HEK293 (cell line): ENCODE measurements around the gene GTF2IRD1.

ENCODE experiments used
- EGR2 ChIP-seq: fragments of 450-650 bp; formaldehyde crosslinking; IDR thresholded peaks from 2 replicates; pipeline ENCODE4 v1.5.1; 2016; ENCODE audit warnings: low read depth, missing biosample characterization, missing genetic modification characterization
- GLIS1 ChIP-seq: fragments of 450-650 bp; formaldehyde crosslinking; IDR thresholded peaks from 2 replicates; pipeline ENCODE4 v1.5.1; 2016; ENCODE audit warnings: missing biosample characterization, missing genetic modification characterization
- KLF17 ChIP-seq: fragments of 450-650 bp; formaldehyde crosslinking; IDR thresholded peaks from 2 replicates; pipeline ENCODE4 v1.5.1; 2016; ENCODE audit warnings: missing biosample characterization, missing genetic modification characterization
- KLF8 ChIP-seq: fragments of 450-650 bp; formaldehyde crosslinking; IDR thresholded peaks from 2 replicates; pipeline ENCODE4 v1.5.1; 2016; ENCODE audit warnings: missing biosample characterization, missing genetic modification characterization
- PRDM1 ChIP-seq: fragments of 450-650 bp; formaldehyde crosslinking; IDR thresholded peaks from 2 replicates; pipeline ENCODE4; 2016; ENCODE audit warnings: missing biosample characterization, missing genetic modification characterization
- SALL2 ChIP-seq: fragments of 450-650 bp; formaldehyde crosslinking; IDR thresholded peaks from 2 replicates; pipeline ENCODE4 v1.5.0; 2017; ENCODE audit warnings: missing biosample characterization, mild to moderate bottlenecking, missing genetic modification characterization, borderline replicate concordance
- SP7 ChIP-seq: fragments of 450-650 bp; formaldehyde crosslinking; IDR thresholded peaks from 2 replicates; pipeline ENCODE4 v1.5.1; 2016; ENCODE audit warnings: missing biosample characterization, missing genetic modification characterization
- TCF7L2 ChIP-seq: IDR thresholded peaks from 2 replicates; pipeline ENCODE4 v1.6.1; 2011; ENCODE audit warnings: low read depth, mild to moderate bottlenecking, inconsistent platforms, low read length, moderate library complexity, borderline replicate concordance
- ZFHX2 ChIP-seq: fragments of 450-650 bp; formaldehyde crosslinking; conservative IDR thresholded peaks from 2 replicates; pipeline ENCODE4 v1.5.1; 2016; ENCODE audit warnings: missing biosample characterization, missing genetic modification characterization
- ZIC2 ChIP-seq: fragments of 450-650 bp; formaldehyde crosslinking; IDR thresholded peaks from 2 replicates; pipeline ENCODE4 v1.5.1; 2016; ENCODE audit warnings: missing biosample characterization, missing genetic modification characterization
- ZNF121 ChIP-seq: fragments of 450-650 bp; formaldehyde crosslinking; IDR thresholded peaks from 2 replicates; pipeline ENCODE4 v1.5.1; 2016; ENCODE audit warnings: missing biosample characterization, missing genetic modification characterization
- ZNF132 ChIP-seq: fragments of 450-650 bp; formaldehyde crosslinking; IDR thresholded peaks from 2 replicates; pipeline ENCODE4 v1.5.1; 2017; ENCODE audit warnings: missing biosample characterization, missing genetic modification characterization, borderline replicate concordance
- ZNF26 ChIP-seq: fragments of 450-650 bp; formaldehyde crosslinking; IDR thresholded peaks from 2 replicates; pipeline ENCODE4 v1.5.1; 2016; ENCODE audit warnings: missing biosample characterization, missing genetic modification characterization
- ZNF335 ChIP-seq: fragments of 450-650 bp; formaldehyde crosslinking; conservative IDR thresholded peaks from 2 replicates; pipeline ENCODE4 v1.5.1; 2016; ENCODE audit warnings: missing biosample characterization, missing genetic modification characterization
- ZNF514 ChIP-seq: fragments of 450-650 bp; formaldehyde crosslinking; IDR thresholded peaks from 2 replicates; pipeline ENCODE4 v1.5.1; 2016; ENCODE audit warnings: missing biosample characterization, missing genetic modification characterization
- ZNF571 ChIP-seq: fragments of 450-650 bp; formaldehyde crosslinking; IDR thresholded peaks from 2 replicates; pipeline ENCODE4 v1.5.0; 2017; ENCODE audit warnings: missing biosample characterization, missing genetic modification characterization
- ZNF624 ChIP-seq: fragments of 450-650 bp; formaldehyde crosslinking; IDR thresholded peaks from 2 replicates; pipeline ENCODE4 v1.5.1; 2017; ENCODE audit warnings: missing biosample characterization, missing genetic modification characterization
- ZNF626 ChIP-seq: fragments of 450-650 bp; sonication (Bioruptor Pico); formaldehyde crosslinking; IDR thresholded peaks from 2 replicates; pipeline ENCODE4 v1.5.1; 2018; ENCODE audit warnings: missing biosample characterization, missing genetic modification characterization, inconsistent platforms
- ZNF677 ChIP-seq: fragments of 450-650 bp; IDR thresholded peaks from 2 replicates; pipeline ENCODE4 v1.5.0; 2018; ENCODE audit warnings: missing biosample characterization, mild to moderate bottlenecking, missing genetic modification characterization, moderate library complexity
- ZNF701 ChIP-seq: fragments of 450-650 bp; formaldehyde crosslinking; IDR thresholded peaks from 2 replicates; pipeline ENCODE4 v1.5.1; 2016; ENCODE audit warnings: missing biosample characterization, missing genetic modification characterization
- ZNF76 ChIP-seq: fragments of 450-650 bp; formaldehyde crosslinking; IDR thresholded peaks from 2 replicates; pipeline ENCODE4; 2016; ENCODE audit warnings: low read depth, missing biosample characterization, missing genetic modification characterization, borderline replicate concordance
- ZNF843 ChIP-seq: fragments of 450-650 bp; formaldehyde crosslinking; IDR thresholded peaks from 2 replicates; pipeline ENCODE4 v1.5.1; 2016; ENCODE audit warnings: missing biosample characterization, missing genetic modification characterization
- ZXDB ChIP-seq: fragments of 450-650 bp; formaldehyde crosslinking; IDR thresholded peaks from 2 replicates; pipeline ENCODE4 v1.5.1; 2016; ENCODE audit warnings: missing biosample characterization, missing genetic modification characterization
- TF ChIP-seq, protein P1 (sequence below): fragments of 450-650 bp; formaldehyde crosslinking; IDR thresholded peaks from 2 replicates; pipeline ENCODE4 v1.5.1; 2016; ENCODE audit warnings: missing biosample characterization, missing genetic modification characterization
- TF ChIP-seq, protein P2 (sequence below): fragments of 450-650 bp; formaldehyde crosslinking; optimal IDR thresholded peaks from 2 replicates; pipeline ENCODE3; 2016; ENCODE audit warnings: missing biosample characterization, mild to moderate bottlenecking, missing genetic modification characterization

GTF2IRD1 gene

DNA sequence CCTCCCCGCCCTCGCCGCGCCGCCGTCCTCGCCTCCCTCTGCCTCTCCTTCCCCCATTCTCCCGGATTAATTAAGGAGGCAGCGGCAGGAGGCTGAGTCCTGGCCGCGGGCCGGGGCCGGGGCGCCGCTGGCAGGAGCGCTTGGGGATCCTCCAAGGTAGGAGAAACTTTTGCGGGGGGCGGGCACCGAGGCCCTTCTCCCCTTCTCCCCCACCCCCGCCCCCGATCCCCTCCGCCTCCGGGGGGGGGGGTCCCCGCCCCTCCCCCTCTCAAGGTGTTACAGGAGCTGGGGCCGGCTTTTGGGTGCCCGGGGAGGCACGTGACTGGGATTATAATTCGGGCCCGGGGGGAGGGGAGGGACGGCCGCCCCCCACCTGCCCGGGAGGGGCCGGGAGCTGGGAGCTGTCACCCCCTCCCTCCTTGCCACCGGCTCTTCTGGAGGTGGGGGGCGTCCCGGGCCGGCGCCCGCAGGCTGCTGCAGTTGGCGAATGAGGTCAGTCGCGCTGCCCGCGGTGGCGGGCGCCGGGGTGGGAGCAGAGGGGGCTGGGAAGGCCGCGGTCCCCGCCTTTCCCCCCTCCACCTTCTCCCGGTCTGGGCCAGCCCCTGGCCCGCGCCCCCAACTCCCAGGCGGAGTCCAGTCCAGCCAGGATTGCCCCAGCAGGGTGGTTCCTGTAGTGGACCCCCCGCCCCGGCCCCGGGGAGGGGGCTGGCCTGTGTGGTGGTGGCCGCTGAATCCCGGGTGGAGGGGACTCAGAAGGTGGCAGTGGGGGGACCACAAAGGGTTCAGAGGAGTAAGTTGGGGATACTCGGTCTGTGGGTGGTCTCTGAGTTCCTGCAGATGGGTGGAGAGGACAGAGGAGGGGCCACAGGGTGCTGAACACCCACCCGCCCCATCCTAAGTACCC, 567 bp downstream of the GTF2IRD1 start (continued):
- TF ChIP-seq KLF8 (tag by site-specific recombination) (no peak), ZXDB (no peak), ZNF701 (no peak), ZNF335 (no peak), ZNF76 (tag by site-specific recombination) (peak; percentile 40; the same call in 1 of the 2 replicates), ZNF26 (tag by site-specific recombination) (no peak), PRDM1 (tag by site-specific recombination) (no peak), SP7 (tag by site-specific recombination) (no peak), KLF17 (tag by site-specific recombination) (no peak), ZFHX2 (tag by site-specific recombination) (peak; percentile 22; the same call in 1 of the 2 replicates), ZNF624 (tag by site-specific recombination) (no peak), ZNF121 (no peak), ZNF571 (tag by site-specific recombination) (no peak), ZNF626 (no peak), GLIS1 (0 out of 2 replicates have a peak, but pooled peaks have one; percentile 13), ZNF843 (no peak), EGR2 (no peak), ZNF514 (tag by site-specific recombination) (no peak), SALL2 (tag by site-specific recombination) (no peak), ZNF677 (tag by site-specific recombination) (no peak), ZIC2 (tag by site-specific recombination) (peak; percentile 56), TCF7L2 (no peak), ZNF132 (no peak)
- TF ChIP-seq, protein P1, sequence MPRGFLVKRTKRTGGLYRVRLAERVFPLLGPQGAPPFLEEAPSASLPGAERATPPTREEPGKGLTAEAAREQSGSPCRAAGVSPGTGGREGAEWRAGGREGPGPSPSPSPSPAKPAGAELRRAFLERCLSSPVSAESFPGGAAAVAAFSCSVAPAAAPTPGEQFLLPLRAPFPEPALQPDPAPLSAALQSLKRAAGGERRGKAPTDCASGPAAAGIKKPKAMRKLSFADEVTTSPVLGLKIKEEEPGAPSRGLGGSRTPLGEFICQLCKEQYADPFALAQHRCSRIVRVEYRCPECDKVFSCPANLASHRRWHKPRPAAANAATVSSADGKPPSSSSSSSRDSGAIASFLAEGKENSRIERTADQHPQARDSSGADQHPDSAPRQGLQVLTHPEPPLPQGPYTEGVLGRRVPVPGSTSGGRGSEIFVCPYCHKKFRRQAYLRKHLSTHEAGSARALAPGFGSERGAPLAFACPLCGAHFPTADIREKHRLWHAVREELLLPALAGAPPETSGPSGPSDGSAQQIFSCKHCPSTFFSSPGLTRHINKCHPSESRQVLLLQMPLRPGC (tag by site-specific recombination): no peak
- TF ChIP-seq, protein P2, sequence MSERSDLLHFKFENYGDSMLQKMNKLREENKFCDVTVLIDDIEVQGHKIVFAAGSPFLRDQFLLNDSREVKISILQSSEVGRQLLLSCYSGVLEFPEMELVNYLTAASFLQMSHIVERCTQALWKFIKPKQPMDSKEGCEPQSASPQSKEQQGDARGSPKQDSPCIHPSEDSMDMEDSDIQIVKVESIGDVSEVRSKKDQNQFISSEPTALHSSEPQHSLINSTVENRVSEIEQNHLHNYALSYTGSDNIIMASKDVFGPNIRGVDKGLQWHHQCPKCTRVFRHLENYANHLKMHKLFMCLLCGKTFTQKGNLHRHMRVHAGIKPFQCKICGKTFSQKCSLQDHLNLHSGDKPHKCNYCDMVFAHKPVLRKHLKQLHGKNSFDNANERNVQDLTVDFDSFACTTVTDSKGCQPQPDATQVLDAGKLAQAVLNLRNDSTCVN (tag by site-specific recombination): peak; percentile 14
